H1 (cell line): ENCODE measurements around the gene JAG1. TPM values are rescaled to one million over a fixed set of nuclear protein-coding genes. Genes with fewer than 3 reads are reported as not detected.

Source experiments
- BACH1 ChIP-seq: IDR thresholded peaks from 2 replicates; pipeline ENCODE4 v1.6.1; 2012; ENCODE audit warnings: low read length, improper control_type of control experiment
- CREB1 ChIP-seq: IDR thresholded peaks from 2 replicates; pipeline ENCODE4 v1.6.1; 2012; ENCODE audit warnings: inconsistent platforms
- GABPA ChIP-seq: IDR thresholded peaks from 2 replicates; pipeline ENCODE4 v1.6.1; 2011; ENCODE audit warnings: mild to moderate bottlenecking, low read length, moderate library complexity, borderline replicate concordance; ENCODE audit not compliant: insufficient read depth
- MAFK ChIP-seq: IDR thresholded peaks from 2 replicates; pipeline ENCODE4 v1.6.1; 2012; ENCODE audit warnings: low read depth, mild to moderate bottlenecking, improper control_type of control experiment, low read length
- RFX5 ChIP-seq: IDR thresholded peaks from 2 replicates; pipeline ENCODE4 v1.6.1; 2011; ENCODE audit warnings: low read depth, low read length, improper control_type of control experiment, borderline replicate concordance
- SIRT6 ChIP-seq: IDR thresholded peaks from one replicate; pipeline ENCODE4 v1.7.1; 2012; ENCODE audit warnings: low read length, inconsistent platforms
- TCF12 ChIP-seq: IDR thresholded peaks from 2 replicates; pipeline ENCODE4 v1.6.1; 2011; ENCODE audit warnings: low read depth, mild to moderate bottlenecking, low read length
- polyA plus RNA-seq, 7 experiments: library from polyadenylated mRNA; depleted of rRNA in 3 of 7; stranded (reverse) in 5 of 7; unstranded in 2 of 7; fragments of >200 nt in 5 of 7; fragments of 200-250 nt in 2 of 7; gene quantifications; 1 replicate in 5 of 7; 2 replicates in 1 of 7; 4 replicates in 1 of 7; pipeline versions ENCODE4 v1.2.1 to v1.2.3, GENCODE V29; 2011 to 2013; ENCODE audit warnings: missing spikeins in 2 of 7, mixed read lengths in 2 of 7
- total RNA-seq: library from RNA; stranded (reverse); fragmentation: NEBNext Ultra II Directional; extraction: Animal tissue kit (Norgen Biotek cat#: 25700); gene quantifications from 2 replicates; pipeline ENCODE4 v1.2.1, GENCODE V29; 2021
- TF ChIP-seq, protein P1 (sequence below): IDR thresholded peaks from 2 replicates; pipeline ENCODE4 v1.6.1; 2011; ENCODE audit warnings: low read depth, mild to moderate bottlenecking, low read length; ENCODE audit not compliant: insufficient read depth

JAG1 gene
- total and polyA plus RNA-seq, 2 of the 8 experiments (the other 6 are each of a cell fraction or from before 2014, with no cell fraction given) = 13.5 to 27.3 TPM

DNA sequence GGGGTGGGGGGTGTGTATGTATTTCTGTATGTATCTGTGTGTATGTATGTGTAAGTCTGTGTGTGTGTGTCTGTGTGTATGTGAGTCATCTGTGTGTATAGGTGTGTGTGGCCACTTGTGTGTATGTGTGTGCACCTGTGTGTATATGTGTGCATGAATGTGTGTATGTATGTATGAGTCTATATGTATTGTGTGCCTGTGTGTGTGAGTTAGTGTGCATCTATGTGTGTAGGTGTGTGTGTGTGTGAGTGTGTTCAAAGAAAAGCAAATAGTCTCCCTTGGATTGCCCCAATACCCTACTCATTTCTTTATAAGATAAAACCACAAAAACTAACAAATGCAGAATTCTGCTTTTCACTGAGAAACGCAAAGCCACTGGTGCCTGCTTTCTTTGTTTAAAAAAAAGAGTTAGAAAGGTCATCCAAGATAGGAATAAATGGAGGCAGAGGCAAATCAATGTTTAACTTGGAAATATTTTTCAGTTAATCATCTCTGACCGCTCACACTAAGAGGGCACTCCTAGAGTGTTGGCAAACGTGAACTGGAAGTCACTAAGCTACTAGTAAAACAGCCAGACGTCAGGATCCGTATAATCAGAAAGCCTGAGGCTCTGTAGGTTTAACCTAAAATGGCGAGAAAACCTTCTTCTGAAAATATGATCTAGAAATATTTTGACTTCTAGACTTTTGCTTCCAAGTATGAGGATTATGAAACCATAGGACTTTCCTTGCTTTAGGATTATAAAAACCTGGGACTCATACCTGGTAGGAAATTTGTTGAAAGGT lies 37.4 kb upstream of the JAG1 start (continued):
- TF ChIP-seq BACH1 (no peak), RFX5 (no peak), TCF12 (no peak), SIRT6 (no peak), CREB1 (no peak), MAFK (no peak), GABPA (no peak)
- TF ChIP-seq, protein P1, sequence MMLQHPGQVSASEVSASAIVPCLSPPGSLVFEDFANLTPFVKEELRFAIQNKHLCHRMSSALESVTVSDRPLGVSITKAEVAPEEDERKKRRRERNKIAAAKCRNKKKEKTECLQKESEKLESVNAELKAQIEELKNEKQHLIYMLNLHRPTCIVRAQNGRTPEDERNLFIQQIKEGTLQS = no peak
